H1 (cell line): Measurements from ENCODE around the gene TAF12.
"Not testable (repeated sequence)": the region's sequence is repeated elsewhere in the genome, so short reads cannot be mapped to it uniquely, and the experiment has no call there.

Experiments
- ATF2 ChIP-seq: IDR thresholded peaks from 2 replicates; pipeline ENCODE4 v1.6.1; 2012; ENCODE audit warnings: low read length, inconsistent platforms
- CBX8 ChIP-seq: fragments of 300-800, 300-1000 bp; sonication (generic); IDR thresholded peaks from 2 replicates; pipeline ENCODE4 v1.7.1; 2016; ENCODE audit warnings: low read depth, low read length, borderline replicate concordance
- CTCF ChIP-seq, 3 experiments: IDR thresholded peaks; 1 replicate in 2 of 3; 2 replicates in 1 of 3; pipeline versions ENCODE4 v1.5.1 to v1.6.1; 2011; ENCODE audit warnings: low read length in 3 of 3, mild to moderate bottlenecking in 3 of 3, inconsistent platforms in 2 of 3, low read depth in 1 of 3, moderate library complexity in 1 of 3; ENCODE audit not compliant: insufficient read depth in 1 of 3; ENCODE audit errors: control extremely low read depth in 1 of 3
- EZH2 ChIP-seq: fragments of 200-600 bp; sonication (generic); IDR thresholded peaks from 2 replicates; pipeline ENCODE4 v1.7.1; 2012; ENCODE audit warnings: low read depth, mild to moderate bottlenecking, moderate library complexity, low read length, inconsistent platforms; ENCODE audit not compliant: severe bottlenecking
- GABPA ChIP-seq: IDR thresholded peaks from 2 replicates; pipeline ENCODE4 v1.6.1; 2011; ENCODE audit warnings: mild to moderate bottlenecking, low read length, moderate library complexity, borderline replicate concordance; ENCODE audit not compliant: insufficient read depth
- JUND ChIP-seq: IDR thresholded peaks from 2 replicates; pipeline ENCODE4 v1.6.1; 2011; ENCODE audit warnings: mild to moderate bottlenecking, improper control_type of control experiment, low read length
- KDM1A ChIP-seq: fragments of 200-600, 300-600 bp; sonication (generic); IDR thresholded peaks from 2 replicates; pipeline ENCODE4 v1.7.1; 2016; ENCODE audit warnings: mild to moderate bottlenecking, low read length, borderline replicate concordance
- POLR2A ChIP-seq, 2 experiments: IDR thresholded peaks; 1 replicate in 1 of 2; 2 replicates in 1 of 2; pipeline ENCODE4 v1.6.1; 2011; ENCODE audit warnings: low read depth in 2 of 2, low read length in 2 of 2, mild to moderate bottlenecking in 2 of 2; ENCODE audit errors: control extremely low read depth in 1 of 2
- RAD21 ChIP-seq, 2 experiments: IDR thresholded peaks in 1 of 2; conservative IDR thresholded peaks in 1 of 2; 2 replicates each; pipeline ENCODE4 v1.6.1; 2011; ENCODE audit warnings: low read depth in 2 of 2, low read length in 2 of 2, improper control_type of control experiment in 1 of 2, inconsistent platforms in 1 of 2, mild to moderate bottlenecking in 1 of 2, moderate library complexity in 1 of 2
- RFX5 ChIP-seq: IDR thresholded peaks from 2 replicates; pipeline ENCODE4 v1.6.1; 2011; ENCODE audit warnings: low read depth, low read length, improper control_type of control experiment, borderline replicate concordance
- SP1 ChIP-seq: IDR thresholded peaks from 2 replicates; pipeline ENCODE4 v1.6.1; 2011; ENCODE audit warnings: low read depth, low read length
- SP2 ChIP-seq: IDR thresholded peaks from 2 replicates; pipeline ENCODE4 v1.6.1; 2012; ENCODE audit warnings: mild to moderate bottlenecking, low read length, inconsistent platforms
- ZNF274 ChIP-seq: IDR thresholded peaks from 2 replicates; pipeline ENCODE4 v1.7.0; 2012; ENCODE audit warnings: low read length, borderline replicate concordance; ENCODE audit errors: extremely low read depth

- TF ChIP-seq ZNF274; KDM1A; RAD21 (IDR thresholded peaks at IDR 0.05 in 1 of 2, conservative IDR thresholded peaks at IDR 0.05 in 1 of 2; ENCODE audit: low read depth in 2 of 2, low read length in 2 of 2); SP2; SP1; CTCF (IDR thresholded peaks at IDR 0.05; ENCODE audit: control extremely low read depth in 1 of 3, insufficient read depth in 1 of 3, low read depth in 1 of 3, low read length in 3 of 3); RFX5; GABPA; EZH2; JUND; ATF2; CBX8; POLR2A (IDR thresholded peaks at IDR 0.05; ENCODE audit: control extremely low read depth in 1 of 2, low read depth in 2 of 2, low read length in 2 of 2): not testable (repeated sequence)
Observed at GRCh38 chr1:28572891-28573290, 70.0 kb downstream of the TAF12 start.
